GM23338 (cell line): Measurements from ENCODE around the gene FUT7. TPM values are rescaled to one million over a fixed set of nuclear protein-coding genes. Genes with fewer than 3 reads are reported as not detected.
A peak's percentile ranks its signal among the peaks of the same experiment; 100 is the strongest.

Experiments
- ATAC-seq: fragments of 200-7000 bp; cut with Tn5 transposase; 3 replicates; pipeline ENCODE4 v1.9.1; 2020
- DNase-seq: peaks from one replicate; pipeline ENCODE4 v3.0.0-alpha.2; 2015; ENCODE audit warnings: low spot score
- H2AFZ ChIP-seq: fragments of 200-600 bp; sonication (generic); 2 replicates; pipeline ENCODE4 v1.8.0; 2016; ENCODE audit warnings: antibody characterized with exemption, mild to moderate bottlenecking, moderate library complexity
- H3F3A ChIP-seq: fragments of 200-600 bp; sonication (generic); replicated peaks from 2 replicates; pipeline ENCODE4 v1.8.0; 2017; ENCODE audit warnings: antibody characterized with exemption, mixed run types, low read depth
- H3K27ac ChIP-seq: fragments of 200-600 bp; sonication (generic); 2 replicates; pipeline ENCODE4 v1.6.1; 2016; ENCODE audit warnings: low read depth
- H3K27me3 ChIP-seq: fragments of 200-600 bp; sonication (generic); 2 replicates; pipeline ENCODE4 v1.8.0; 2016; ENCODE audit warnings: mild to moderate bottlenecking, mixed run types, moderate library complexity; ENCODE audit not compliant: insufficient read depth
- H3K36me3 ChIP-seq: fragments of 200-600 bp; sonication (generic); 2 replicates; pipeline ENCODE4 v1.8.0; 2016; ENCODE audit warnings: mild to moderate bottlenecking; ENCODE audit not compliant: insufficient read depth
- H3K4me1 ChIP-seq: fragments of 200-600 bp; sonication (generic); 2 replicates; pipeline ENCODE4 v1.8.0; 2016; ENCODE audit warnings: mild to moderate bottlenecking, moderate library complexity; ENCODE audit not compliant: insufficient read depth
- H3K4me2 ChIP-seq: fragments of 200-600 bp; sonication (generic); 2 replicates; pipeline ENCODE4 v1.7.1; 2017; ENCODE audit warnings: mixed run types
- H3K4me3 ChIP-seq: fragments of 200-600 bp; sonication (generic); 2 replicates; pipeline ENCODE4 v1.6.1; 2016; ENCODE audit warnings: mixed run types
- H3K79me2 ChIP-seq: fragments of 200-600 bp; sonication (generic); replicated peaks from 2 replicates; pipeline ENCODE4 v1.8.0; 2017; ENCODE audit warnings: mild to moderate bottlenecking; ENCODE audit not compliant: insufficient read depth
- H3K9me2 ChIP-seq: fragments of 200-600 bp; sonication (generic); 2 replicates; pipeline ENCODE4 v1.8.0; 2017; ENCODE audit not compliant: insufficient read depth
- H4K20me1 ChIP-seq: fragments of 200-600 bp; sonication (generic); replicated peaks from 2 replicates; pipeline ENCODE4 v1.8.0; 2017; ENCODE audit warnings: mild to moderate bottlenecking; ENCODE audit not compliant: insufficient read depth
- H3K27ac Mint-ChIP-seq: 2 replicates; pipeline ENCODE4 v1.8.0; 2020; ENCODE audit warnings: inconsistent platforms, mild to moderate bottlenecking, moderate library complexity, mixed read lengths
- H3K27me3 Mint-ChIP-seq: 3 replicates; pipeline ENCODE4 v1.8.0; 2022; ENCODE audit warnings: low read depth, mild to moderate bottlenecking, moderate library complexity, mixed read lengths, inconsistent platforms; ENCODE audit not compliant: insufficient read depth, poor library complexity
- H3K36me3 Mint-ChIP-seq: 3 replicates; pipeline ENCODE4 v1.8.0; 2021; ENCODE audit warnings: low read depth, mild to moderate bottlenecking, inconsistent platforms, moderate library complexity, mixed read lengths
- H3K4me1 Mint-ChIP-seq: 3 replicates; pipeline ENCODE4 v1.8.0; 2020; ENCODE audit warnings: mild to moderate bottlenecking, inconsistent platforms, mixed read lengths
- H3K4me3 Mint-ChIP-seq: 3 replicates; pipeline ENCODE4 v1.8.0; 2021; ENCODE audit warnings: moderate library complexity, mild to moderate bottlenecking, inconsistent platforms, mixed read lengths
- H3K9me3 Mint-ChIP-seq: 3 replicates; pipeline ENCODE4 v1.8.0; 2020; ENCODE audit warnings: moderate library complexity, mild to moderate bottlenecking, inconsistent platforms, mixed read lengths
- CREB1 ChIP-seq: fragments of 250-450 bp; sonication (Bioruptor Pico); IDR thresholded peaks from 2 replicates; pipeline ENCODE4 v1.5.0; 2020; ENCODE audit warnings: low read depth, mild to moderate bottlenecking, moderate library complexity
- ETS1 ChIP-seq: IDR thresholded peaks from 2 replicates; pipeline ENCODE4 v1.6.1; 2016; ENCODE audit warnings: antibody characterized with exemption
- EZH2 ChIP-seq: fragments of 200-600 bp; sonication (generic); IDR thresholded peaks from one replicate; pipeline ENCODE4 v1.8.0; 2017; ENCODE audit warnings: antibody characterized with exemption, mild to moderate bottlenecking, low read depth; ENCODE audit not compliant: unreplicated experiment
- EZH2phosphoT487 ChIP-seq: fragments of 200-600 bp; sonication (generic); IDR thresholded peaks from one replicate; pipeline ENCODE4 v1.8.1; 2018; ENCODE audit warnings: antibody characterized with exemption; ENCODE audit not compliant: unreplicated experiment
- JUNB ChIP-seq: IDR thresholded peaks from one replicate; pipeline ENCODE4 v1.6.1; 2016; ENCODE audit warnings: antibody characterized with exemption; ENCODE audit not compliant: unreplicated experiment
- NANOG ChIP-seq: IDR thresholded peaks from 2 replicates; pipeline ENCODE4 v1.6.1; 2016; ENCODE audit warnings: antibody characterized with exemption, borderline replicate concordance
- STAT1 ChIP-seq: IDR thresholded peaks from one replicate; pipeline ENCODE4 v1.6.1; 2016; ENCODE audit warnings: antibody characterized with exemption; ENCODE audit not compliant: unreplicated experiment
- ZNF114 ChIP-seq: fragments of 250-450 bp; sonication (Bioruptor Pico); IDR thresholded peaks from 2 replicates; pipeline ENCODE4 v1.5.0; 2020; ENCODE audit warnings: mild to moderate bottlenecking, moderate library complexity
- polyA plus RNA-seq: library from polyadenylated mRNA; unstranded; fragments of >200 nt; fragmentation: Nextera tagmentation; extraction: Ambion mirVana; gene quantifications from 2 replicates; pipeline ENCODE4 v1.2.1, GENCODE V29; 2016
- total RNA-seq: library from RNA; depleted of rRNA; stranded (reverse); fragments of >200 nt; shearing (Covaris generic); gene quantifications from 2 replicates; pipeline ENCODE4 v1.2.3, GENCODE V29; 2014
- TF ChIP-seq, protein P1 (sequence below): IDR thresholded peaks from one replicate; pipeline ENCODE4 v1.6.1; 2018; ENCODE audit warnings: antibody characterized with exemption; ENCODE audit not compliant: unreplicated experiment

The FUT7 gene
- total and polyA plus RNA-seq, 2 experiments from 2014 or later: not detected

- no peak overlapping the region for H3K4me2 ChIP-seq
Measured at GRCh38 chr9:137030006-137030405, 1.9 kb downstream of the FUT7 start.

DNA sequence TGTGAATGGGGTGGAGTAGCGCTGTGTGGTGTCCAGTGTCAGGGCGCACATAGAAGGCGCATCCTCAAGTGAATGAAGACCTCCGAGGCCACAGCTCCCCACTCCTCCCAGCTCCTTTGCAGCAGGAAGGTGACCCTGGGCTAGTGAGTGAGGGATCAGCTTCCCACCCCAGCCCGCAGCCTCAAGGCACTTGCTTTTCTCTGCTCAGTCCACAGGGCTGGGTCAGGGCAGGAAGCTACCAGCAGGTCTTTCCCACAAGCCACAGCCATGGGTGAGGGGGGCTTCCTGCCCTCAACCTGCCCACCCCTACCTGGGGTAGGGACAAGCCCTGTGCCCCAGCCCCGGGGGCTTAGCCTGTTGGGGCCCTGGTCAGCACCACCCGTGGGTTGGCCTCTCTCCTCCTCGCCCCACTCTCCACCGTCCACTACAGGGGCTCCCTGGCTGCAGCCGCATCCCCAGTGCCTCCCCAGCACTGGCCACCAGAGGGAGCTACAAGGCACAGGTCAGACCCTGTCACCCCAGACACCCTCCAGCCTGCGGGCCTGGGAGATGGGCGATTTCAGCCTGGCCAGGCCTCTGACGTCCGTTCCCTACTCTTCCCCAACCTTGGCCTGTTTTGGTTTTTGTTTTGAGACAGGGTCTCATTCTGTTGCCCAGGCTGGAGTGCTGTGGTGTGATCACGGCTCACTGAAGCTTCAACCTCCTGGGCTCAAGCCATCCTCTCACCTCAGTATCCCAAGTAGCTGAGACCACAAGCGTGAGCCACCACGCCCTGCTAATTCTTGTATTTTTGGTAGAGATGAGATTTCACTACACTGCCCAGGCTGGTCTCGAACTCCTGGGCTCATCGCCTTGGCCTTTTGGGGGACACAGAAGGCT, 2.6 kb downstream of the FUT7 start:
- Mint-ChIP-seq H3K9me3 (no peaks in the 10 kb centered on the region), H3K27me3 (peaks cover 28% of the 10 kb centered on the region), H3K4me3 (peak overlapping the region; percentile 61), H3K4me1 (no peaks in the 10 kb centered on the region; the same call in 2 of the 3 replicates), H3K27ac (no peak overlapping the region), H3K36me3 (no peaks in the 10 kb centered on the region)
- H3K9me2 ChIP-seq: no peaks in the 10 kb centered on the region
- H3K27me3 ChIP-seq: peaks cover 21% of the 10 kb centered on the region
- no peaks in the 10 kb centered on the region for H3K79me2 ChIP-seq
- H3K4me3 ChIP-seq: peak overlapping the region; percentile 75
- peak; percentile 85 for ATAC-seq
- DNase-seq: peak; percentile 82
- 0 out of 2 replicates have a peak, but pooled peaks cover 3% of the 10 kb centered on the region for H3F3A ChIP-seq
- H3K27ac ChIP-seq: no peak overlapping the region
- peak overlapping the region; percentile 90; the same call in 1 of the 2 replicates for H2AFZ ChIP-seq
- peak overlapping the region; percentile 84 for H3K4me2 ChIP-seq
- 0 out of 2 replicates have a peak, but pooled peaks cover 3% of the 10 kb centered on the region for H3K4me1 ChIP-seq
- H4K20me1 ChIP-seq: no peaks in the 10 kb centered on the region
- H3K36me3 ChIP-seq: no peaks in the 10 kb centered on the region
- TF ChIP-seq ZNF114 (CRISPR knock-in tag): no peak
- TF ChIP-seq NANOG: no peak
- no peak for TF ChIP-seq CREB1 (CRISPR knock-in tag)
- no peak for TF ChIP-seq STAT1
- TF ChIP-seq, protein P1, sequence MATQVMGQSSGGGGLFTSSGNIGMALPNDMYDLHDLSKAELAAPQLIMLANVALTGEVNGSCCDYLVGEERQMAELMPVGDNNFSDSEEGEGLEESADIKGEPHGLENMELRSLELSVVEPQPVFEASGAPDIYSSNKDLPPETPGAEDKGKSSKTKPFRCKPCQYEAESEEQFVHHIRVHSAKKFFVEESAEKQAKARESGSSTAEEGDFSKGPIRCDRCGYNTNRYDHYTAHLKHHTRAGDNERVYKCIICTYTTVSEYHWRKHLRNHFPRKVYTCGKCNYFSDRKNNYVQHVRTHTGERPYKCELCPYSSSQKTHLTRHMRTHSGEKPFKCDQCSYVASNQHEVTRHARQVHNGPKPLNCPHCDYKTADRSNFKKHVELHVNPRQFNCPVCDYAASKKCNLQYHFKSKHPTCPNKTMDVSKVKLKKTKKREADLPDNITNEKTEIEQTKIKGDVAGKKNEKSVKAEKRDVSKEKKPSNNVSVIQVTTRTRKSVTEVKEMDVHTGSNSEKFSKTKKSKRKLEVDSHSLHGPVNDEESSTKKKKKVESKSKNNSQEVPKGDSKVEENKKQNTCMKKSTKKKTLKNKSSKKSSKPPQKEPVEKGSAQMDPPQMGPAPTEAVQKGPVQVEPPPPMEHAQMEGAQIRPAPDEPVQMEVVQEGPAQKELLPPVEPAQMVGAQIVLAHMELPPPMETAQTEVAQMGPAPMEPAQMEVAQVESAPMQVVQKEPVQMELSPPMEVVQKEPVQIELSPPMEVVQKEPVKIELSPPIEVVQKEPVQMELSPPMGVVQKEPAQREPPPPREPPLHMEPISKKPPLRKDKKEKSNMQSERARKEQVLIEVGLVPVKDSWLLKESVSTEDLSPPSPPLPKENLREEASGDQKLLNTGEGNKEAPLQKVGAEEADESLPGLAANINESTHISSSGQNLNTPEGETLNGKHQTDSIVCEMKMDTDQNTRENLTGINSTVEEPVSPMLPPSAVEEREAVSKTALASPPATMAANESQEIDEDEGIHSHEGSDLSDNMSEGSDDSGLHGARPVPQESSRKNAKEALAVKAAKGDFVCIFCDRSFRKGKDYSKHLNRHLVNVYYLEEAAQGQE: peak; percentile 7
- TF ChIP-seq EZH2: peak; percentile 20
- no peak for TF ChIP-seq EZH2phosphoT487

More at GRCh38 chr9:137030006-137030405, 1.9 kb downstream of the FUT7 start:
- H3K4me3 ChIP-seq: no peak overlapping the region
- H4K20me1 ChIP-seq: no peaks in the 10 kb centered on the region
- ATAC-seq: no peak
- H3K27ac ChIP-seq: no peak overlapping the region
- 0 out of 2 replicates have a peak, but pooled peaks cover 3% of the 10 kb centered on the region for H3F3A ChIP-seq
- no peak overlapping the region for H3K27ac Mint-ChIP-seq
- H2AFZ ChIP-seq: no peak overlapping the region
- no peaks in the 10 kb centered on the region for H3K9me3 Mint-ChIP-seq
- H3K4me1 ChIP-seq: 0 out of 2 replicates have a peak, but pooled peaks cover 3% of the 10 kb centered on the region
- H3K27me3 Mint-ChIP-seq: peaks cover 26% of the 10 kb centered on the region
- H3K36me3 Mint-ChIP-seq: no peaks in the 10 kb centered on the region
- peaks cover 21% of the 10 kb centered on the region for H3K27me3 ChIP-seq
- TF ChIP-seq, protein P1: no peak
- TF ChIP-seq NANOG (no peak), JUNB (no peak), EZH2phosphoT487 (no peak), ETS1 (no peak), STAT1 (no peak), CREB1 (CRISPR knock-in tag) (no peak)
- H3K79me2 ChIP-seq: no peaks in the 10 kb centered on the region
- H3K36me3 ChIP-seq: no peaks in the 10 kb centered on the region
- no peaks in the 10 kb centered on the region; the same call in 2 of the 3 replicates for H3K4me1 Mint-ChIP-seq
- DNase-seq: no peak
- H3K9me2 ChIP-seq: no peaks in the 10 kb centered on the region
- H3K4me3 Mint-ChIP-seq: no peak overlapping the region
